Cardiac fibroblast (primary cell): Measurements from ENCODE around the gene C16orf86.
A peak's percentile ranks its signal among the peaks of the same experiment; 100 is the strongest.

Experiments
- DNase-seq, 2 donors: peaks; one replicate each; pipeline versions ENCODE4 v3.0.0 to v3.0.0-alpha.2; 2010; ENCODE audit warnings: low read depth in 2 of 2
- H3K4me3 ChIP-seq, 2 donors: replicated peaks in 1 of 2; 1 replicate in 1 of 2; 2 replicates in 1 of 2; pipeline ENCODE4 v1.5.1; 2011; ENCODE audit warnings: low read depth in 2 of 2, low read length in 2 of 2, mild to moderate bottlenecking in 2 of 2, moderate library complexity in 1 of 2
- CTCF ChIP-seq: IDR thresholded peaks from one replicate; pipeline ENCODE4 v1.5.1; 2011; ENCODE audit warnings: low read depth, mild to moderate bottlenecking, low read length, inconsistent platforms

C16orf86 gene

GRCh38 chr16:67653789-67654402 is 12.7 kb upstream of the C16orf86 start:
- DNase-seq = no peak
- H3K4me3 ChIP-seq = peak overlapping the region in 1 of 2 donors; percentile 43
- TF ChIP-seq CTCF = no peak

GRCh38 chr16:67654403-67654911 is 12.2 kb upstream of the C16orf86 start:
- DNase-seq = no peak
- TF ChIP-seq CTCF = no peak
- H3K4me3 ChIP-seq = no peak overlapping the region

GRCh38 chr16:67655363-67655762 is 11.3 kb upstream of the C16orf86 start:
- H3K4me3 ChIP-seq = no peak overlapping the region
- no peak for TF ChIP-seq CTCF
- no peak for DNase-seq

- DNase-seq = no peak
- no peak overlapping the region for H3K4me3 ChIP-seq
- TF ChIP-seq CTCF = no peak
Observed at GRCh38 chr16:67656344-67657016, 10.1 kb upstream of the C16orf86 start.

- DNase-seq = no peak
- no peak overlapping the region for H3K4me3 ChIP-seq
- no peak for TF ChIP-seq CTCF
Observed at GRCh38 chr16:67657017-67657608, 9.5 kb upstream of the C16orf86 start.

- H3K4me3 ChIP-seq = no peak overlapping the region
- no peak for DNase-seq
- no peak for TF ChIP-seq CTCF
Observed at GRCh38 chr16:67657751-67658518, 8.7 kb upstream of the C16orf86 start.
